HG03457 (cell line): ENCODE measurements around the gene PRR22.

Experiments used
- ATAC-seq: cut with Tn5 transposase; IDR thresholded peaks from one replicate; pipeline ENCODE4 v1.9.1; 2021; ENCODE audit warnings: moderate number of reproducible peaks; ENCODE audit not compliant: unreplicated experiment

The PRR22 gene

GRCh38 chr19:5814123-5814851, 29.7 kb upstream of the PRR22 start:
- no peak for ATAC-seq

- ATAC-seq: no peak
These were observed 26.6 kb upstream of the PRR22 start for GRCh38 chr19:5811117-5811516.

- no peak for ATAC-seq
These were observed 24.9 kb upstream of the PRR22 start for GRCh38 chr19:5809469-5809868.

GRCh38 chr19:5809053-5809452, 24.5 kb upstream of the PRR22 start:
- ATAC-seq: no peak

- no peak for ATAC-seq
These were observed 23.7 kb upstream of the PRR22 start for GRCh38 chr19:5808120-5808816.

GRCh38 chr19:5806905-5807304, 22.4 kb upstream of the PRR22 start:
- no peak for ATAC-seq

- ATAC-seq: no peak
These were observed 21.6 kb upstream of the PRR22 start for GRCh38 chr19:5806133-5806489.

- no peak for ATAC-seq
These were observed 21.1 kb upstream of the PRR22 start for GRCh38 chr19:5805462-5806132.

- no peak for ATAC-seq
These were observed 20.2 kb upstream of the PRR22 start, which contains the start of gene NRTN for GRCh38 chr19:5804516-5805461. NRTN (plus strand) TSS chr19:5805067; CDS start chr19:5824166, 19,099 bp downstream.

GRCh38 chr19:5803752-5804515, 19.4 kb upstream of the PRR22 start:
- peak; percentile 69 for ATAC-seq

- no peak for ATAC-seq
These were observed 18.9 kb upstream of the PRR22 start for GRCh38 chr19:5803441-5803751.

GRCh38 chr19:5801796-5802619, 17.5 kb upstream of the PRR22 start:
- ATAC-seq: no peak

GRCh38 chr19:5800361-5801270, 16.1 kb upstream of the PRR22 start:
- ATAC-seq: no peak

- ATAC-seq: no peak
These were observed 15.0 kb upstream of the PRR22 start for GRCh38 chr19:5799247-5800241.

GRCh38 chr19:5798244-5798643, 13.7 kb upstream of the PRR22 start:
- ATAC-seq: no peak

- no peak for ATAC-seq
These were observed 10.9 kb upstream of the PRR22 start for GRCh38 chr19:5795382-5795919.

- no peak for ATAC-seq
These were observed 8.6 kb upstream of the PRR22 start for GRCh38 chr19:5793188-5793587.
